ENCODE results near the gene CANX. TPM values are rescaled to one million over a fixed set of nuclear protein-coding genes. Genes with fewer than 3 reads are reported as not detected.
"Not testable (repeated sequence)": the region's sequence is repeated elsewhere in the genome, so short reads cannot be mapped to it uniquely, and the experiment has no call there.

Gene CANX
- total and polyA plus RNA-seq, 7 donors = 58.3 to 278 (median 254) TPM

- H3K4me3 ChIP-seq = peak overlapping the region; percentile 62 to 91 (median 84)
- H3K27me3 ChIP-seq = no peaks in the 10 kb centered on the region
- H3K36me3 ChIP-seq = peaks cover 0 to 21% (median under 1%) of the 10 kb centered on the region in 4 donors
- H3K27ac ChIP-seq = peak overlapping the region; percentile 95 to 99 (median 96)
- intact Hi-C loops (cut with DNase I) = loop anchor here (1.0 to 10.0 kb wide), 2 partner anchors 35 to 59 kb away; partner anchors contain the start of gene CANX
- no peak for TF ChIP-seq POLR2A (IDR thresholded peaks at IDR 0.05)
- TF ChIP-seq CTCF (IDR thresholded peaks at IDR 0.05) = no peak
- no peak for TF ChIP-seq POLR2AphosphoS5 (IDR thresholded peaks at IDR 0.05)
- no peak for TF ChIP-seq EP300 (IDR thresholded peaks at IDR 0.05)
- no peak for DNase-seq
- 0 to 1% methylated on average over 2 of the region's 2 CpGs for WGBS, 2 donors
- no peaks in the 10 kb centered on the region for H3K9me3 ChIP-seq
- peaks cover 0 to 61% (median 55%) of the 10 kb centered on the region in 4 donors for H3K4me1 ChIP-seq
Measured at GRCh38 chr5:179733772-179734126, 35.0 kb downstream of the CANX start.

GRCh38 chr5:179734536-179735164 lies 35.9 kb downstream of the CANX start:
- H3K27me3 ChIP-seq = no peaks in the 10 kb centered on the region
- TF ChIP-seq EP300 (IDR thresholded peaks at IDR 0.05) (no peak), CTCF (IDR thresholded peaks at IDR 0.05) (no peak), POLR2AphosphoS5 (IDR thresholded peaks at IDR 0.05) (no peak), POLR2A (IDR thresholded peaks at IDR 0.05) (no peak)
- H3K4me3 ChIP-seq = peak overlapping the region in 2 of 4 donors; percentile 83 to 86
- peaks cover 0 to 66% (median 59%) of the 10 kb centered on the region in 4 donors for H3K4me1 ChIP-seq
- peak overlapping the region; percentile 30 to 97 (median 96) for H3K27ac ChIP-seq
- no peaks in the 10 kb centered on the region for H3K9me3 ChIP-seq
- H3K36me3 ChIP-seq = peaks cover 0 to 12% (median 0%) of the 10 kb centered on the region in 4 donors
- intact Hi-C loops (cut with DNase I) = loop anchor here (10.0 kb wide), 1 partner anchor 60 kb away; no protein-coding TSS in a partner anchor
- whole genome bisulfite sequencing, 2 donors = 72 to 84% methylated on average over 12 of the region's 12 CpGs
- no peak for DNase-seq

GRCh38 chr5:179738742-179739141 lies 40.0 kb downstream of the CANX start:
- no peaks in the 10 kb centered on the region for H3K36me3 ChIP-seq
- H3K4me1 ChIP-seq = peaks cover 0 to 73% (median 50%) of the 10 kb centered on the region in 4 donors
- H3K4me3 ChIP-seq = no peak overlapping the region
- intact Hi-C loops (cut with DNase I) = loop anchor here (10.0 kb wide), 1 partner anchor 64 kb away; no protein-coding TSS in a partner anchor
- TF ChIP-seq EP300 (IDR thresholded peaks at IDR 0.05) = no peak
- TF ChIP-seq POLR2AphosphoS5 (IDR thresholded peaks at IDR 0.05) = no peak
- no peak for TF ChIP-seq CTCF (IDR thresholded peaks at IDR 0.05)
- no peak for TF ChIP-seq POLR2A (IDR thresholded peaks at IDR 0.05)
- H3K27me3 ChIP-seq = no peaks in the 10 kb centered on the region
- no peaks in the 10 kb centered on the region for H3K9me3 ChIP-seq
- 83 to 88% methylated on average over 4 of the region's 4 CpGs for WGBS, 2 donors
- no peak for DNase-seq
- H3K27ac ChIP-seq = no peak overlapping the region

GRCh38 chr5:179744106-179744505 lies 45.3 kb downstream of the CANX start:
- 94 to 95% methylated on average over 7 of the region's 7 CpGs for WGBS, 2 donors
- H3K36me3 ChIP-seq; intact Hi-C loops (cut with DNase I); DNase-seq; H3K27ac ChIP-seq; H3K4me3 ChIP-seq; H3K27me3 ChIP-seq; H3K9me3 ChIP-seq: not testable (repeated sequence)
- peaks cover 0 to 49% (median 14%) of the 10 kb centered on the region in 4 donors for H3K4me1 ChIP-seq

- Histone ChIP-seq H3K27ac (no peak overlapping the region), H3K27me3 (no peaks in the 10 kb centered on the region), H3K4me3 (no peak overlapping the region), H3K36me3 (peaks cover 0 to 7% (median 0%) of the 10 kb centered on the region in 4 donors), H3K9me3 (no peaks in the 10 kb centered on the region), H3K4me1 (peaks cover 0 to 38% (median 25%) of the 10 kb centered on the region in 4 donors)
- intact Hi-C loops (cut with DNase I) = no loop called here
- WGBS, 2 donors = 97% methylated on average over 2 of the region's 2 CpGs
- DNase-seq = no peak
- TF ChIP-seq POLR2A (IDR thresholded peaks at IDR 0.05) = no peak
- TF ChIP-seq CTCF (IDR thresholded peaks at IDR 0.05) = no peak
- no peak for TF ChIP-seq EP300 (IDR thresholded peaks at IDR 0.05)
- TF ChIP-seq POLR2AphosphoS5 (IDR thresholded peaks at IDR 0.05) = no peak
Measured at GRCh38 chr5:179746872-179747271, 48.1 kb downstream of the CANX start.

Data from sigmoid colon (tissue), 7 donors.